ENCODE data around the gene TMEM40.

TMEM40 gene

DNA sequence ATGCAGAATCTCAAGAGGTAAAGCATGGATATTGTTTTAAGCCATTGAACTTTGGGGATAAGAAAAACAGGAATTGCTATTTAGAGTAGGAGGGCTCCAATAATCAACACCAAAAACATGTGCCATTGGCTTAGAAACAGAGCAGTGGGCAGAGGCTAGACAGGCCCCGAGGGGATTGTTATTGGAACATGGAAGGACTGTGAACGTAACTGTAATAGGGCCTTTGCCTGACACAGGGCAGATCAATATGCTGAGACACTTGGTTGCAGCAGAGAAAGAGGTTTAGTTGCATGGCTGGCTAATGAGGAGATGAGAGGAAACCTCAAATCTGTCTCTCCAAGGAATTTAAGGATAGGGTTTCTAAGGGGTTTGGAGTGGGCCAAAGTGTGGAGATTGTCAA is 58.3 kb downstream of the TMEM40 start:
- DNase-seq (ENCODE audit: insufficient read length, low spot score) (no peak), FAIRE-seq (no peak)
- TF ChIP-seq POLR2AphosphoS5 (IDR thresholded peaks at IDR 0.05; ENCODE audit: low read depth, low read length) (no peak), POU2F2 (IDR thresholded peaks at IDR 0.05; ENCODE audit: low read depth, low read length) (no peak), PAX5 (IDR thresholded peaks at IDR 0.05; ENCODE audit: insufficient read depth, low read length, severe bottlenecking) (no peak), TAF1 (IDR thresholded peaks at IDR 0.05; ENCODE audit: low read depth, low read length) (no peak), POLR2A (IDR thresholded peaks at IDR 0.05; ENCODE audit: low read depth, low read length) (no peak), SPI1 (IDR thresholded peaks at IDR 0.05; ENCODE audit: low read depth, low read length) (no peak)

DNA sequence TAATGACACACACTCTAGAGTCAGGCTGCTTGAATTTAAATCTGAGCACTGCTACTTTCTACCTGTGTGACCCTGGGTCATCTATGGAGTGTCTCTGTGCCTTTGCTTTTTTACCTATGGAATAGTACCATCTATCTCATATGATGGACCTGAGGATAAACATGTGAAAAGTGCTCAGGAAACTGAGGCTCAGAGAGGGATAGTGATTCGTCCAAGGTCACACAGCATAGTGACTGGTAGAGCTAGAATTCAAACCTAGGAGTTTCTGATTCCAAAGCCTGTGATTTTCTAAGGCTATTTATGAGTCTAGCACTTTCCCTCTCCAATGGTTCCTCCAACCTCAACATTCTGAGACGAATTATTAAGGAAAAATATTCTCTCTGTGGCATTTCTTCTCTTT is 63.1 kb downstream of the TMEM40 start:
- no peak for FAIRE-seq
- DNase-seq (ENCODE audit: insufficient read length, low spot score): no peak
- no peak for TF ChIP-seq SPI1 (IDR thresholded peaks at IDR 0.05; ENCODE audit: low read depth, low read length)
- TF ChIP-seq POLR2AphosphoS5 (IDR thresholded peaks at IDR 0.05; ENCODE audit: low read depth, low read length): no peak
- no peak for TF ChIP-seq TAF1 (IDR thresholded peaks at IDR 0.05; ENCODE audit: low read depth, low read length)
- TF ChIP-seq POLR2A (IDR thresholded peaks at IDR 0.05; ENCODE audit: low read depth, low read length): no peak
- no peak for TF ChIP-seq PAX5 (IDR thresholded peaks at IDR 0.05; ENCODE audit: insufficient read depth, low read length, severe bottlenecking)
- TF ChIP-seq POU2F2 (IDR thresholded peaks at IDR 0.05; ENCODE audit: low read depth, low read length): no peak

DNA sequence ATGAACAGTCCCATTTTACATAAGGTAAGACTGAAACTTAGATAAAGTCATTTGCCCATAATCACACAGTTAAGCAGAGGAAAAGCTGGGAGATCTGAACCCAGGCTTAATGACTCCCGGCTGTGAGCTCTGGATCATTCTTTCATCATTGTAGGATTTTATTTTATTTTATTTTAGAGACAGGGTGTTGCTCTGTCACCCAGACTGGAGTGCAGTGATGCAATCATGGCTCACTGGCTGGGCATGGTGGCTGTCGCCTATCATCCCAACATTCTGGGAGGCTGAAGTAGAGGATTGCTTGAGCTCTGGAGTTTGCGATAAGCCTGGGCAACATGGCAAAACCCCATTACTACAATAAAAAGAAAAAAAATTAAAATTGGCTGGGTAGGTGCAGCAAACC is 63.9 kb downstream of the TMEM40 start:
- no peak for FAIRE-seq
- no peak for DNase-seq (ENCODE audit: insufficient read length, low spot score)
- TF ChIP-seq POLR2AphosphoS5 (IDR thresholded peaks at IDR 0.05; ENCODE audit: low read depth, low read length) (no peak), SPI1 (IDR thresholded peaks at IDR 0.05; ENCODE audit: low read depth, low read length) (no peak), TAF1 (IDR thresholded peaks at IDR 0.05; ENCODE audit: low read depth, low read length) (no peak), POU2F2 (IDR thresholded peaks at IDR 0.05; ENCODE audit: low read depth, low read length) (no peak), PAX5 (IDR thresholded peaks at IDR 0.05; ENCODE audit: insufficient read depth, low read length, severe bottlenecking) (no peak), POLR2A (IDR thresholded peaks at IDR 0.05; ENCODE audit: low read depth, low read length) (no peak)

DNA sequence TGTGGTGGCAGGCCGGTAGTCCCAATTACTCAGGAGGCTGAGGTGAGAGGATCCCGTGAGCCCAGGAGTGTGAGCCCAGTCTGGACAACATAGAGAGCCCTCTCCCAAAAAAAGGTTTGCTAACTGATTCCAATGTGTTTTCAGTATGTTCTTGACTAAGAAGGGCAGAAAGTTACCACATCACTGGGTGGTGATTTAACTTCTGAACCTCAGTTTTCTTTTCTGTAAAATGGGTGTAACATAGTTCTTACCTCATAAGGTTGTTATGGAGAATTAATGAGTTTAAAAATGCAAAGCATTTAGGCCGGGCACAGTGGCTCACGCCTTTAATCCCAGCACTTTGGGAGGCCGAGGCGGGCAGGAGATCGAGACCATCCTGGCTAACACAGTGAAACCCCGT is 66.6 kb downstream of the TMEM40 start:
- TF ChIP-seq SPI1 (IDR thresholded peaks at IDR 0.05; ENCODE audit: low read depth, low read length): no peak
- no peak for TF ChIP-seq PAX5 (IDR thresholded peaks at IDR 0.05; ENCODE audit: insufficient read depth, low read length, severe bottlenecking)
- TF ChIP-seq TAF1 (IDR thresholded peaks at IDR 0.05; ENCODE audit: low read depth, low read length): no peak
- TF ChIP-seq POLR2A (IDR thresholded peaks at IDR 0.05; ENCODE audit: low read depth, low read length): no peak
- TF ChIP-seq POU2F2 (IDR thresholded peaks at IDR 0.05; ENCODE audit: low read depth, low read length): no peak
- no peak for TF ChIP-seq POLR2AphosphoS5 (IDR thresholded peaks at IDR 0.05; ENCODE audit: low read depth, low read length)
- FAIRE-seq: no peak
- no peak for DNase-seq (ENCODE audit: insufficient read length, low spot score)

DNA sequence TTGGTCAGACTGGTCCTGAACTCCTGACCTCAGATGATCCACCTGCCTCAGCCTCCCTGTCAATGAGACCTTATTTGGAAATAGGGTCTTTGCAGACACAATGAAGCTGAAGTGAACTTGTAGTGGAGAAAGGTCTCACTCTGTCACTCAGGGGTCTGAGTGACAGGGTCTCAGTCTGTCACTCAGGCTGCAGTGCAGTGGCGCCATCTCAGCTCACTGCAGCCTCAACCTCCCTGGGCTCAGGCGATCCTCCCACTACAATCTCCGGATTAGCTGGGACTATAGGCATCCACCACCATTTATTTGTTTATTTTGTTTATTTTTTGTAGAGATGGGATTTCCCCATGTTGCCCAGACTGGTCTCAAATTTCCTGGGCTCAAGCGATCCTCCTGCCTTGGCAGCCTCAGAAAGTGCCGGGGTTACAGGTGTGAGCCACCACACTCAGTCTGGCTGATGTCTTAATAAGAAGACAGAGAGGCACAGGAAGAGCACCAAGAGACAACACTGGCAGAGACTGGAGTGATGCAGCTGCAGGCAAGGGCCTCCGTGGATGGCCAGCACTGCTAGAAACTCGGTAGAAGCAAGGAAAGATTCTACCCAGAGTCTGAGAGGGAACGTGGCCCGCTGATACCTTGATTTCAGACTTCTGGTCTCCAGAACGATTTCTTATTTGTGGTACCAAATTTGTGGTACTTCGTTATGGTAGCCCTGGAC is 68.9 kb downstream of the TMEM40 start:
- DNase-seq (ENCODE audit: insufficient read length, low spot score) (no peak), FAIRE-seq (no peak)
- TF ChIP-seq TAF1 (IDR thresholded peaks at IDR 0.05; ENCODE audit: low read depth, low read length) (no peak), SPI1 (IDR thresholded peaks at IDR 0.05; ENCODE audit: low read depth, low read length) (no peak), PAX5 (IDR thresholded peaks at IDR 0.05; ENCODE audit: insufficient read depth, low read length, severe bottlenecking) (no peak), POU2F2 (IDR thresholded peaks at IDR 0.05; ENCODE audit: low read depth, low read length) (no peak), POLR2AphosphoS5 (IDR thresholded peaks at IDR 0.05; ENCODE audit: low read depth, low read length) (no peak), POLR2A (IDR thresholded peaks at IDR 0.05; ENCODE audit: low read depth, low read length) (no peak)

DNA sequence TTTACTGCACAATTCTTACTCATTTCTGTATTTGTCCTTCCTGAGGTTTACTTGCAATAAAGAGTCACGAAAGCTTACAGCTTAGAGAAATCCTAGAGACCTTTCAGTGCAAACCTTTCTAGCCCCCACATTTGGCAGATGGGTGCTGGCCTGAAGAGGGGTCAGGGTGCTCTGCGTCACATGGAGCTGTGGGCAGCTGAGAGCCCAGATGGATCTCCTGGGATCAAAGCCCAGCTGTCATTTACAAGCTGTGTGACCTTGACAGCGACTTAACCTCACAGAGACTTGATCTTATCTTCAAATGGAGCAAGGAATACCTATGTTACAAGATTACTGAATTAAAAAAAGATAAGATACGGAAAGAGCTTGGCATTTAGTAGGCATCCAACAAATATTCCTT is 71.1 kb downstream of the TMEM40 start:
- FAIRE-seq (no peak), DNase-seq (ENCODE audit: insufficient read length, low spot score) (no peak)
- no peak for TF ChIP-seq TAF1 (IDR thresholded peaks at IDR 0.05; ENCODE audit: low read depth, low read length)
- no peak for TF ChIP-seq PAX5 (IDR thresholded peaks at IDR 0.05; ENCODE audit: insufficient read depth, low read length, severe bottlenecking)
- TF ChIP-seq POLR2A (IDR thresholded peaks at IDR 0.05; ENCODE audit: low read depth, low read length): no peak
- TF ChIP-seq SPI1 (IDR thresholded peaks at IDR 0.05; ENCODE audit: low read depth, low read length): no peak
- TF ChIP-seq POU2F2 (IDR thresholded peaks at IDR 0.05; ENCODE audit: low read depth, low read length): no peak
- no peak for TF ChIP-seq POLR2AphosphoS5 (IDR thresholded peaks at IDR 0.05; ENCODE audit: low read depth, low read length)

DNA sequence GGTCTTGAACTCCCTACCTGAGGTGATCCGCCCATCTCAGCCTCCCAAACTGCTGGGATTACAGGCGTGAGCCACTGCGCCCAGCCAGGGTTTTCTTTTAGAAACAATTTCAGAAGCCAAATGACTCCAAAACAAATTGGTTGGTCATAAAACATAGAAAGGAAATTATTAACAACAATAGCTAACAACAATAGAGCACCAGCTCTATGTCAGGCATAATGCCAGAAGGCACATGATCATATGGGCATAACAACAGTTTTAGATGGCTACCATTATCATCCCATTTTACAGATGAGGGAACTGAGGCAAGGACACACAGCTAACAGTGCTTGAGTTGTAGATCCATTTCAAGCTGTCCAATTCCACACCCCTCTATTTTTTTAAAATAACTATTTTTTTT is 73.0 kb downstream of the TMEM40 start:
- no peak for FAIRE-seq
- no peak for TF ChIP-seq TAF1 (IDR thresholded peaks at IDR 0.05; ENCODE audit: low read depth, low read length)
- no peak for DNase-seq (ENCODE audit: insufficient read length, low spot score)
